ENCODE results near the gene PKDREJ. TPM values are rescaled to one million over a fixed set of nuclear protein-coding genes. Genes with fewer than 3 reads are reported as not detected.

Gene PKDREJ
- total RNA-seq, 1 donor from 2014 or later = not detected

- Histone ChIP-seq H3K27me3 (no peaks in the 10 kb centered on the region), H3K9me3 (no peaks in the 10 kb centered on the region), H3K36me3 (peaks cover 0 to 12% of the 10 kb centered on the region in 2 donors), H3K4me3 (peak within 1 kb of the TSS; percentile 60 to 66), H3K4me1 (peaks cover 20% of the 10 kb centered on the region), H3K27ac (peak within 1 kb of the TSS; percentile 93)
- TF ChIP-seq, protein P1, sequence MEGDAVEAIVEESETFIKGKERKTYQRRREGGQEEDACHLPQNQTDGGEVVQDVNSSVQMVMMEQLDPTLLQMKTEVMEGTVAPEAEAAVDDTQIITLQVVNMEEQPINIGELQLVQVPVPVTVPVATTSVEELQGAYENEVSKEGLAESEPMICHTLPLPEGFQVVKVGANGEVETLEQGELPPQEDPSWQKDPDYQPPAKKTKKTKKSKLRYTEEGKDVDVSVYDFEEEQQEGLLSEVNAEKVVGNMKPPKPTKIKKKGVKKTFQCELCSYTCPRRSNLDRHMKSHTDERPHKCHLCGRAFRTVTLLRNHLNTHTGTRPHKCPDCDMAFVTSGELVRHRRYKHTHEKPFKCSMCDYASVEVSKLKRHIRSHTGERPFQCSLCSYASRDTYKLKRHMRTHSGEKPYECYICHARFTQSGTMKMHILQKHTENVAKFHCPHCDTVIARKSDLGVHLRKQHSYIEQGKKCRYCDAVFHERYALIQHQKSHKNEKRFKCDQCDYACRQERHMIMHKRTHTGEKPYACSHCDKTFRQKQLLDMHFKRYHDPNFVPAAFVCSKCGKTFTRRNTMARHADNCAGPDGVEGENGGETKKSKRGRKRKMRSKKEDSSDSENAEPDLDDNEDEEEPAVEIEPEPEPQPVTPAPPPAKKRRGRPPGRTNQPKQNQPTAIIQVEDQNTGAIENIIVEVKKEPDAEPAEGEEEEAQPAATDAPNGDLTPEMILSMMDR (IDR thresholded peaks at IDR 0.05) = peak in 1 of 3 experiments; percentile 24
- TF ChIP-seq POLR2A (IDR thresholded peaks at IDR 0.05) (no peak), POLR2AphosphoS5 (IDR thresholded peaks at IDR 0.05; ENCODE audit: insufficient read depth in 1 of 2, low read depth in 1 of 2) (peak; percentile 80 to 97)
- intact Hi-C loops (cut with DNase I) = loop anchor here (5.0 to 10.0 kb wide), 2 partner anchors 174 to 302 kb away; no protein-coding TSS in a partner anchor
- peak in 1 of 2 donors; percentile 95 for DNase-seq (ENCODE audit: extremely low spot score in 2 of 2)
Observed at GRCh38 chr22:46296257-46297150, 33.4 kb upstream of the PKDREJ start, which contains the start of gene GTSE1. Gene GTSE1, plus strand, starts transcription at chr22:46296870. Its CDS starts 531 bp downstream, at chr22:46297401.

DNA sequence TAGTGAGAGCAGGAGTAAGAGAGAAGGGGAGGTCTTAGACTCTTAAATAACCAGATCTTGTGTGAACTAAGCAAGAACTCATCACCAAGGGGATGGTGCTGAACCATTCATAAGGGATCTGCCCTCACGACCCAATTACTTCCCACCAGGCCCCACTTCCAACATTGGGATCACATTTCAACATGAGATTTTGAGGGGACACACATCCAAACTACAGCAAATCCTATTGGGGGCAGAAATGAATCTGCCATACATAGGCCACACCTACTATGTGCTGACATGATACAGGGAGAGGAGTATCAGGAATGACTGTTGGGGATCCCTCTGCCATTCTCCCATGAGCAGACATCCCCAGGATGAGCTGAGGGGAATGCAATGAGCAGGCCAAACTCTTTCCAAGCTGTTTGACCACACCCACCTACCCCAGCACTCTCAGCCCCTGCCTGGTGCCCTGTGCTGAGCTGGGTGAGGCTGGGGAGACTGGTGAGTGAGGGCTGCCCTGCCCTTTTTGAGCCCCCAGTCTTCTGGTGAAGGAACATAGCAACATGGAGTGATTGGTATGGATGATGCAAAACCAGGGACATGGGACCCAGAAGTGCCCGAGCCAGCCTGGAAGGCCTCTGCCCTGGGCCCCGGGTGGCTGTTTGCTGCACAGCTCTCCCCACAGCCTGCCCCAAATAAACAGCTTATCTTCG is 32.3 kb upstream of the PKDREJ start:
- Histone ChIP-seq H3K36me3 (peaks cover 0 to 17% of the 10 kb centered on the region in 2 donors), H3K27me3 (no peaks in the 10 kb centered on the region), H3K9me3 (no peaks in the 10 kb centered on the region), H3K4me1 (peaks cover 20% of the 10 kb centered on the region), H3K4me3 (peak overlapping the region; percentile 60 to 66), H3K27ac (peak overlapping the region; percentile 93)
- no peak for DNase-seq (ENCODE audit: extremely low spot score in 2 of 2)
- TF ChIP-seq, protein P1 (IDR thresholded peaks at IDR 0.05) = no peak
- no peak for TF ChIP-seq POLR2A (IDR thresholded peaks at IDR 0.05)
- no peak for TF ChIP-seq POLR2AphosphoS5 (IDR thresholded peaks at IDR 0.05; ENCODE audit: insufficient read depth in 1 of 2, low read depth in 1 of 2)
- intact Hi-C loops (cut with DNase I) = loop anchor here (5.0 to 10.0 kb wide), 2 partner anchors 173 to 301 kb away; no protein-coding TSS in a partner anchor

- no peak for DNase-seq (ENCODE audit: extremely low spot score in 2 of 2)
- intact Hi-C loops (cut with DNase I) = loop anchor here (5.0 to 10.0 kb wide), 2 partner anchors 172 to 300 kb away; no protein-coding TSS in a partner anchor
- H3K4me3 ChIP-seq = no peak overlapping the region
- peaks cover 0 to 17% of the 10 kb centered on the region in 2 donors for H3K36me3 ChIP-seq
- peaks cover 20% of the 10 kb centered on the region for H3K4me1 ChIP-seq
- no peaks in the 10 kb centered on the region for H3K27me3 ChIP-seq
- no peak overlapping the region for H3K27ac ChIP-seq
- no peaks in the 10 kb centered on the region for H3K9me3 ChIP-seq
- TF ChIP-seq POLR2A (IDR thresholded peaks at IDR 0.05) (no peak), POLR2AphosphoS5 (IDR thresholded peaks at IDR 0.05; ENCODE audit: insufficient read depth in 1 of 2, low read depth in 1 of 2) (no peak)
- TF ChIP-seq, protein P1 (IDR thresholded peaks at IDR 0.05) = no peak
Observed at GRCh38 chr22:46294784-46295183, 31.6 kb upstream of the PKDREJ start.

DNA sequence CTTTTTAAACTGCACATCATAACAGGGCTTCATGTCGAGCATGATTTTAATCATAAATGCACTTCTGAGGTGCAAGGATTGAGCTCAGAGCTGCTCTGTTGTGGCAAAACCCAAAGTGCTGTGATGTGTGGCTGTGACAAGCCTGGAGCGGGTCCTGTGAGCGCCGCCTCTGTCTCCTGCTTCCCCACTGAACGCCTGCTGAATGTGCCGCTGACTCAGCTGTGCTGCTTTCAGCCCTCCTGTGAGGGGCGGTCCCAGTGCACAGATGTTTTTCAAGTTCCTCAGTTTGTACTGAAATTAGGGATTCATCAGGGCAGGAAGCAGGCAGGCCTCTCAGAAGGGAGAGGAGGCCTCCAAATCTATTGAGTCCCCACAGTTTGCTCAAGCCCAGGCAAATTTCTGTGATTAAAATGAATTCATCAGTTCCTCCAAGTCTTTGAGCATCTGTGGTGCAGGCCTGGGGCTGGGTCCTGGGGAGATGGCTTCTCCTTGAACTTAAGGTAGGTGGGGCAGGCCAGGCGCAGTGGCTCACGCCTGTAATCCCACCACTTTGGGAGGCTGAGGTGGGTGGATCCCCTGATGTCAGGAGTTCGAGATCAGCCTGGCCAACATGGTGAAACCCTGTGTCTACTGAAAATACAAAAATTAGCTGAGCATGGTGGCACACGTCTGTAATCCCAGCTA is 30.6 kb upstream of the PKDREJ start:
- H3K4me1 ChIP-seq = peaks cover 20% of the 10 kb centered on the region
- peak in 1 of 2 donors; percentile 14 for TF ChIP-seq POLR2AphosphoS5 (IDR thresholded peaks at IDR 0.05; ENCODE audit: insufficient read depth in 1 of 2, low read depth in 1 of 2)
- TF ChIP-seq, protein P1 (IDR thresholded peaks at IDR 0.05) = no peak
- H3K27ac ChIP-seq = no peak overlapping the region

More for the DNA sequence above, 30.6 kb upstream of the PKDREJ start:
- intact Hi-C loops (cut with DNase I) = loop anchor here (10.0 kb wide), 1 partner anchor 299 kb away; no protein-coding TSS in a partner anchor
- Histone ChIP-seq H3K4me3 (no peak overlapping the region), H3K9me3 (no peaks in the 10 kb centered on the region), H3K36me3 (peaks cover 0 to 17% of the 10 kb centered on the region in 2 donors), H3K27me3 (no peaks in the 10 kb centered on the region)
- no peak for DNase-seq (ENCODE audit: extremely low spot score in 2 of 2)

Data from vagina (tissue), 2 donors.